ENCODE measurements around the gene SYS1. TPM values are rescaled to one million over a fixed set of nuclear protein-coding genes. Genes with fewer than 3 reads are reported as not detected.

Gene SYS1
- total and polyA plus RNA-seq, 2 of the 8 experiments (the other 6 are each of a cell fraction or from before 2014, with no cell fraction given): 19.6 to 50.8 TPM

DNA sequence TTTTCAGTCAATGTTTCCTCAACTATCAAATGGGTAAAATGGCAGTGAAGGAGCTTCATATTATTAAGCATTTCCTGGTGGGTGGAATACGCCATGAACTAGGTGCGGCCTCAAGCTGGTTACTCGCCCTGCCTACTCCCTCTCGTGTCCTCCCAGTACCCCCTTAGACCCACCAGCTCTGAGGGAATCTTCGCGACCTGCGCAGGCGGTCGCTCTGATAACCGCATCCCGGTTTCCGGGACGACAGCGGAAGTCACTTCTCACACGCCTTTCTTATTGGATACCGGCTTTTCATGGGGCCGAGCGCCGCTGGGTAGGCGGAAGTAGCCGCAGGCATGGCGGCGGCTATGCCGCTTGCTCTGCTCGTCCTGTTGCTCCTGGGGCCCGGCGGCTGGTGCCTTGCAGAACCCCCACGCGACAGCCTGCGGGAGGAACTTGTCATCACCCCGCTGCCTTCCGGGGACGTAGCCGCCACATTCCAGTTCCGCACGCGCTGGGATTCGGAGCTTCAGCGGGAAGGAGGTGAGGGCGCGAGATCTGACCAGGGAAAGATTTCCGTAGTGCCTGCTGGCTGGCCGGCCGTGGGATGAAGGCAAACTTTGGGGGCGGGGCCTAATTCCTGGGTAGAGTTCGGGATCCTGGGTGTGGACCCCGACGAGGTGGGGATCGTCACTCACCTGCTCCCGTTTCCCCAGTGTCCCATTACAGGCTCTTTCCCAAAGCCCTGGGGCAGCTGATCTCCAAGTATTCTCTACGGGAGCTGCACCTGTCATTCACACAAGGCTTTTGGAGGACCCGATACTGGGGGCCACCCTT, 53.1 kb downstream of the SYS1 start, which contains the start of gene PIGT (continued):
- TF ChIP-seq JUN (IDR thresholded peaks at IDR 0.05; ENCODE audit: low read depth, low read length) (no peak), CHD1 (IDR thresholded peaks at IDR 0.05; ENCODE audit: low read depth, low read length) (no peak), TAF1 (IDR thresholded peaks at IDR 0.05; ENCODE audit: low read depth, low read length) (peak; percentile 72), BACH1 (IDR thresholded peaks at IDR 0.05; ENCODE audit: low read length) (no peak), GTF2F1 (IDR thresholded peaks at IDR 0.05; ENCODE audit: borderline replicate concordance, low read depth, low read length) (no peak), EP300 (IDR thresholded peaks at IDR 0.05; ENCODE audit: borderline replicate concordance in 1 of 2, low read depth in 2 of 2, low read length in 2 of 2) (no peak), RAD21 (IDR thresholded peaks at IDR 0.05 in 1 of 2, conservative IDR thresholded peaks at IDR 0.05 in 1 of 2; ENCODE audit: low read depth in 2 of 2, low read length in 2 of 2) (peak; percentile 2 to 13; a peak in 1 of 4 replicates), BCL11A (IDR thresholded peaks at IDR 0.05; ENCODE audit: low read depth in 2 of 2, low read length in 2 of 2) (no peak), FOSL1 (IDR thresholded peaks at IDR 0.05; ENCODE audit: insufficient read depth, low read depth, low read length) (no peak), CHD2 (IDR thresholded peaks at IDR 0.05; ENCODE audit: low read length) (no peak), CTBP2 (IDR thresholded peaks at IDR 0.05; ENCODE audit: borderline replicate concordance, insufficient read depth, insufficient read length, low read length) (no peak), EGR1 (IDR thresholded peaks at IDR 0.05; ENCODE audit: borderline replicate concordance, low read depth, low read length) (peak; percentile 28; the same call in 1 of the 2 replicates), MAX (IDR thresholded peaks at IDR 0.05) (peak; percentile 81), CEBPB (IDR thresholded peaks at IDR 0.05; ENCODE audit: low read depth, low read length) (no peak), TEAD4 (IDR thresholded peaks at IDR 0.05; ENCODE audit: low read depth, low read length) (0 out of 2 replicates have a peak, but pooled peaks have one; percentile 3), POLR2A (IDR thresholded peaks at IDR 0.05; ENCODE audit: control extremely low read depth in 1 of 2, low read depth in 2 of 2, low read length in 2 of 2) (peak; percentile 80 to 87), KDM1A (IDR thresholded peaks at IDR 0.05; ENCODE audit: borderline replicate concordance, low read length) (no peak), RFX5 (IDR thresholded peaks at IDR 0.05; ENCODE audit: borderline replicate concordance, low read depth, low read length) (no peak), HDAC2 (IDR thresholded peaks at IDR 0.05; ENCODE audit: borderline replicate concordance in 1 of 2, low read depth in 2 of 2, low read length in 2 of 2) (peak in 1 of 2 experiments; percentile 97; a peak in 2 of 4 replicates), ASH2L (IDR thresholded peaks at IDR 0.05; ENCODE audit: low read length) (peak; percentile 89), CBX5 (IDR thresholded peaks at IDR 0.05; ENCODE audit: low read depth, low read length) (no peak), CREB1 (IDR thresholded peaks at IDR 0.05) (peak; percentile 92), CBX8 (IDR thresholded peaks at IDR 0.05; ENCODE audit: borderline replicate concordance, low read depth, low read length) (no peak)
- TF ChIP-seq, protein P1, sequence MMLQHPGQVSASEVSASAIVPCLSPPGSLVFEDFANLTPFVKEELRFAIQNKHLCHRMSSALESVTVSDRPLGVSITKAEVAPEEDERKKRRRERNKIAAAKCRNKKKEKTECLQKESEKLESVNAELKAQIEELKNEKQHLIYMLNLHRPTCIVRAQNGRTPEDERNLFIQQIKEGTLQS (IDR thresholded peaks at IDR 0.05; ENCODE audit: insufficient read depth, low read depth, low read length): no peak

Data from H1 (cell line).